GM21717 (cell line): ENCODE measurements around the gene ATRIP.
"Not testable (repeated sequence)": the region's sequence is repeated elsewhere in the genome, so short reads cannot be mapped to it uniquely, and the experiment has no call there.

Experiments
- ATAC-seq: cut with Tn5 transposase; IDR thresholded peaks from one replicate; pipeline ENCODE4 v1.9.1; 2021; ENCODE audit warnings: mild to moderate bottlenecking, moderate library complexity; ENCODE audit not compliant: unreplicated experiment

The ATRIP gene

GRCh38 chr3:48446425-48447193 is at the start of gene ATRIP:
Gene ATRIP, plus strand, starts transcription at chr3:48446737. Its CDS starts 109 bp downstream, at chr3:48446846.
- peak; percentile 83 for ATAC-seq

GRCh38 chr3:48397767-48398681 is 48.5 kb upstream of the ATRIP start:
- no peak for ATAC-seq

GRCh38 chr3:48398701-48399386 is 47.7 kb upstream of the ATRIP start:
- no peak for ATAC-seq

- ATAC-seq: no peak
Measured at GRCh38 chr3:48399387-48400172, 47.0 kb upstream of the ATRIP start.

- no peak for ATAC-seq
Measured at GRCh38 chr3:48400824-48401433, 45.6 kb upstream of the ATRIP start.

- not testable (repeated sequence) for ATAC-seq
Measured at GRCh38 chr3:48401434-48401901, 45.1 kb upstream of the ATRIP start.

GRCh38 chr3:48402281-48402732 is 44.2 kb upstream of the ATRIP start:
- no peak for ATAC-seq

- no peak for ATAC-seq
Measured at GRCh38 chr3:48402907-48403306, 43.6 kb upstream of the ATRIP start.

GRCh38 chr3:48403533-48404439 is 42.8 kb upstream of the ATRIP start:
- no peak for ATAC-seq

GRCh38 chr3:48404440-48405342 is 41.8 kb upstream of the ATRIP start:
- no peak for ATAC-seq

GRCh38 chr3:48405343-48405881 is 41.1 kb upstream of the ATRIP start:
- ATAC-seq: no peak

- no peak for ATAC-seq
Measured at GRCh38 chr3:48405971-48406370, 40.6 kb upstream of the ATRIP start.

GRCh38 chr3:48406443-48407431 is 39.8 kb upstream of the ATRIP start:
- ATAC-seq: no peak

- ATAC-seq: no peak
Measured at GRCh38 chr3:48407542-48408099, 38.9 kb upstream of the ATRIP start.

GRCh38 chr3:48408823-48409281 is 37.7 kb upstream of the ATRIP start:
- ATAC-seq: no peak
